Cardiac muscle cell (in vitro differentiated cells and primary cell): ENCODE measurements around the gene PES1. TPM values are rescaled to one million over a fixed set of nuclear protein-coding genes. Genes with fewer than 3 reads are reported as not detected.
"Not testable (repeated sequence)": the region's sequence is repeated elsewhere in the genome, so short reads cannot be mapped to it uniquely, and the experiment has no call there.

ENCODE experiments used
- DNase-seq, 2 donors: peaks; one replicate each; pipeline versions ENCODE4 v3.0.0 to v3.0.0-alpha.2; 2010 to 2017; ENCODE audit warnings: low read depth in 1 of 2, low spot score in 1 of 2
- H3K27ac ChIP-seq: fragments of 200-600 bp; sonication (generic); 2 replicates; pipeline ENCODE4 v1.5.1; 2016
- H3K27me3 ChIP-seq: fragments of 200-600 bp; sonication (generic); 2 replicates; pipeline ENCODE4 v1.6.0; 2016; ENCODE audit warnings: control low read depth
- H3K36me3 ChIP-seq: fragments of 200-600 bp; sonication (generic); 2 replicates; pipeline ENCODE4 v1.5.1; 2016; ENCODE audit warnings: control low read depth
- H3K4me1 ChIP-seq: fragments of 200-600 bp; sonication (generic); 2 replicates; pipeline ENCODE4 v1.8.1; 2017; ENCODE audit warnings: low read depth, mild to moderate bottlenecking, mixed run types
- H3K4me3 ChIP-seq: fragments of 200-600 bp; sonication (generic); 2 replicates; pipeline ENCODE4 v1.5.1; 2016; ENCODE audit warnings: mild to moderate bottlenecking
- H3K9me3 ChIP-seq: fragments of 200-600 bp; sonication (generic); 2 replicates; pipeline ENCODE4 v1.5.1; 2017; ENCODE audit warnings: low read depth, mild to moderate bottlenecking, control low read depth
- CTCF ChIP-seq: IDR thresholded peaks from 2 replicates; pipeline ENCODE4 v1.5.1; 2012; ENCODE audit warnings: low read depth, mild to moderate bottlenecking, low read length
- polyA plus RNA-seq: library from polyadenylated mRNA; unstranded; fragments of >200 nt; fragmentation: Nextera tagmentation; extraction: Ambion mirVana; gene quantifications from 2 replicates; pipeline ENCODE4 v1.2.1, GENCODE V29; 2016
- total RNA-seq: library from RNA; depleted of rRNA; stranded (reverse); fragments of >200 nt; gene quantifications from 2 replicates; pipeline ENCODE4 v1.2.3, GENCODE V29; 2016

The PES1 gene
- total and polyA plus RNA-seq, 2 experiments from 2014 or later = 49.1 to 57.7 TPM

GRCh38 chr22:30560643-30561202, 31.0 kb downstream of the PES1 start:
- H3K36me3 ChIP-seq, H3K27ac ChIP-seq, H3K4me3 ChIP-seq, H3K4me1 ChIP-seq, DNase-seq, H3K27me3 ChIP-seq, H3K9me3 ChIP-seq: not testable (repeated sequence)
- TF ChIP-seq CTCF = peak; percentile 17

DNA sequence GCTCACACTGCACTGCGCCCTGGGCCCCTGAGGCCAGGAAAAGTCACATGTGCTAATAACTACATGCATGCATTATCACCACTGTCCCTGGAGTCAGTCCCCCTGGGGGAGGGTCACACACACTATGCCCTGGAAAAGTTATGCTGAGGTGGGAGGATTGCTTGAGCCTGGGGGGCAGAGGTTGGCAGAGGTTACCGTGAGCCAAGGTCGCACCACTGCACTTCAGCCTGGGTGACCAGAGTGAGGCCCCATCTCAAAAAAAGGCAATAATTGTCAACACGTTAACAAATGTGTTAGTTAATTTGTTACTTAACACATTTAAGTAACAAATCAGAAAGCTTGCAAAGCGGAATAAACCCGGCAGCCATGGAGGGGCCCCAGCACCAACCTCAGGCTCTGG, 31.8 kb downstream of the PES1 start:
- H3K27ac ChIP-seq = no peak overlapping the region
- no peaks in the 10 kb centered on the region for H3K36me3 ChIP-seq
- TF ChIP-seq CTCF = no peak
- no peaks in the 10 kb centered on the region for H3K27me3 ChIP-seq
- no peaks in the 10 kb centered on the region for H3K9me3 ChIP-seq
- no peak overlapping the region for H3K4me3 ChIP-seq
- H3K4me1 ChIP-seq = no peaks in the 10 kb centered on the region
- no peak for DNase-seq

DNA sequence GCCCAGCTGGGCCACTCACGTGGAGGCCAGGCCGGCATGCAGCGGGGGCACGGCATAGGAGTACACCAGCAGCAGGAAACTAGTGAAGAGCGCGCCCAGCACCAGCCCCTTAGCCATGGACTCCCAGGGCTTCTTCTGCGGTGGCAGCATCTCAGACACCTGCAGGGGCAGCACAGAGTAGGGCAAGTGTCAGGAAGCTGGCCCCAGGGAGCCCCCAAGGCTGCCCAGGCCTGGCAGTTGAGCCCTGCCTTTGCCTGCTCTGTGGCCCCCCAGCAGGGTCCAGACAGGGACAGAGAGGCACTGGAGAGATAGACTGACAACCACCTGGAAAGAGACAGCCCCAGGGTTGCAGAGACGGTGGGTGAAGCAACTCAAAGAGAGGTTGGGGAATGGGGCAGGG, 34.5 kb downstream of the PES1 start:
- no peak for DNase-seq
- TF ChIP-seq CTCF = no peak

GRCh38 chr22:30556388-30556787, 35.3 kb downstream of the PES1 start:
- TF ChIP-seq CTCF = no peak
- H3K36me3 ChIP-seq = no peaks in the 10 kb centered on the region
- no peak overlapping the region for H3K4me3 ChIP-seq
- H3K27ac ChIP-seq = no peak overlapping the region
- no peaks in the 10 kb centered on the region for H3K9me3 ChIP-seq
- no peak for DNase-seq
- H3K4me1 ChIP-seq = no peaks in the 10 kb centered on the region
- no peaks in the 10 kb centered on the region for H3K27me3 ChIP-seq

More for the DNA sequence above, 34.5 kb downstream of the PES1 start:
- Histone ChIP-seq H3K4me3 (no peak overlapping the region), H3K4me1 (no peaks in the 10 kb centered on the region), H3K9me3 (no peaks in the 10 kb centered on the region), H3K27me3 (no peaks in the 10 kb centered on the region), H3K27ac (no peak overlapping the region), H3K36me3 (no peaks in the 10 kb centered on the region)

DNA sequence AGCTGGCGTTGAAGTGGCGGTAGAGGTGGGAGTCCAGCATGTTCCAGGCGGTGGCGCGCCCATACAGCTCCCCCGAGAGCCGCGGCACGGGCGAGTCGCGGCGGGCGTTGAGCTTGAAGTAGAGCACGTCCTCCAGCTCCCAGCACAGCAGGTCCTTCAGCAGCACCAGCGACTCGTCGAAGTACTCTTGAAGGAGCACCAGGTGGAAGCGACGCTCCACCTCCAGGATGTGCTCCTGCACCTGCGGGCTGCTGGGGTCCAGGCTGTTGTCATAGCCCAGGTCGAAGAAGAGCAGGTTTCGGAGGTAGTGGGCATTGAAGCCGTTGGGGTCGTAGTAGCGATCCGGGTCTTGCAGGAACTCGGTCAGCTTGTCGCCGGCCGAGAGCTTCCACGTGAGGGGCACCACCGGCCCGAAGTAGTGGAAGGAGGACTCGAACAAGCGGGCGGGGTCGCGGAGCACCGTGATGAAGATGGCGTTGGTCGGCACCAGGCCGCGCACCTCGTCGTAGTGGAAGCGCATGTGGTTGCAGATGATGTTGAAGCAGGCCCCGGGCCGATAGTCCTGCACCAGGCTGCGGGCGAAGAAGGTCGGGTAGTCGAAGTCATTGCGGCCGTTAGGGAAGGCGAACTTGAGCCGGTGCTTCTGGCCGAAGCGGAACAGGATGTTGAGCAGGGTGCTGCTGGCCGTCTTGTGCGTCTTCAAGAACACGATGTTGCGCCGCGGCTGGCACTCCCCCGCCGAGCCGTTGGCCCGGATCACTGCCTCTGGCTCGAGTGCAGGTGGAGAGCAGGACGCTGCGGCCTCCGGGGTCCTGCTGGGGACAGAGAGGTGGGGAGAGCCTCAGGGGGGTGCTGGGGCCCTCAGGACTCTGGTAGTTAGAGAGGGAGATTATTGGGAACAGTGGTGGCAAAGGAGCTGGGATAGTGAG, 36.2 kb downstream of the PES1 start:
- Histone ChIP-seq H3K27me3 (no peaks in the 10 kb centered on the region), H3K36me3 (no peaks in the 10 kb centered on the region), H3K9me3 (no peaks in the 10 kb centered on the region), H3K4me3 (no peak overlapping the region), H3K27ac (no peak overlapping the region), H3K4me1 (no peaks in the 10 kb centered on the region)
- DNase-seq = no peak
- no peak for TF ChIP-seq CTCF
